DMS79 (cell line): Measurements from ENCODE around the gene XXYLT1.

Experiments
- DNase-seq: peaks from one replicate; lab custom pipeline; 2025; lab: John Stamatoyannopoulos, UW

The XXYLT1 gene

DNA sequence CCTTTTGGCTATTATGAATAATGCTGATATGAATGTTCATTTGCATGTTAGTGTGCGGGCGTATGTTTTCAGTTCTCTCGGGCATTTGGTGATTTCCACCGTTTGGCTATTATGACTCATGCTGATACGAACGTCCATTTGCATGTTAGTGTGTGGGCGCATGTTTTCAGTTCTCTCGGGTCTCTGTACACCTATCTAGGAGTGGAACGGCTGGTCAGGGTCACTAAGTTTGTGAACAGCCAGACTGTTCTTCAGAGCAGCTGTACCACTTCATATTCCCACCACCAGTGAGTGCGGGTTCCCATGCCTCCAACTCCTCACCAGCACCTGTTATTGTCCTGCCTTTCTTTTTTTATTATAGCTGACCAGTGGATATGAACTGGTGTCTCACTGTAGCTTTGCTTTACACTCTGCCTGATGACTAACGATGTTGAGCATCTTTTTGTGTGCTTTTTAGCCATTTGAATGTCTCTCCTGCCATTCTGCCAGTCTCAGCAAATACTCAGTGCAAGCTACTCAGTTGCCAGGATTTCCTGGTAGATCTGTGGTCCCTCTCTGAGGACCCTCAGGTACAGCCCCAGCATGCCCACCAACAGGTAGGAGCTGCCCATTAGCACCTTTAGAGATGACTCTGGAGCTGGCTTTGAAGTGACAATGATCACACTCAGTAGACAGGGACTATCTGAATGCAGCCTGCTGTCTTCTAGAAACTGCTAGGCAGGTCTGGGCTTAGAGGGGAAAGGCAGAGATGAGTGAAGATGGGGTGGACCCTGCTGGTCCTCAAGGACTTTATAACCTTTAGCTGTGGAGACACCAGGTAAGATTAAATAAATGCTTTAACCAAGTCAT, 141.1 kb downstream of the XXYLT1 start:
- no peak for DNase-seq

GRCh38 chr3:195129072-195129643, 141.8 kb downstream of the XXYLT1 start:
- no peak for DNase-seq

DNA sequence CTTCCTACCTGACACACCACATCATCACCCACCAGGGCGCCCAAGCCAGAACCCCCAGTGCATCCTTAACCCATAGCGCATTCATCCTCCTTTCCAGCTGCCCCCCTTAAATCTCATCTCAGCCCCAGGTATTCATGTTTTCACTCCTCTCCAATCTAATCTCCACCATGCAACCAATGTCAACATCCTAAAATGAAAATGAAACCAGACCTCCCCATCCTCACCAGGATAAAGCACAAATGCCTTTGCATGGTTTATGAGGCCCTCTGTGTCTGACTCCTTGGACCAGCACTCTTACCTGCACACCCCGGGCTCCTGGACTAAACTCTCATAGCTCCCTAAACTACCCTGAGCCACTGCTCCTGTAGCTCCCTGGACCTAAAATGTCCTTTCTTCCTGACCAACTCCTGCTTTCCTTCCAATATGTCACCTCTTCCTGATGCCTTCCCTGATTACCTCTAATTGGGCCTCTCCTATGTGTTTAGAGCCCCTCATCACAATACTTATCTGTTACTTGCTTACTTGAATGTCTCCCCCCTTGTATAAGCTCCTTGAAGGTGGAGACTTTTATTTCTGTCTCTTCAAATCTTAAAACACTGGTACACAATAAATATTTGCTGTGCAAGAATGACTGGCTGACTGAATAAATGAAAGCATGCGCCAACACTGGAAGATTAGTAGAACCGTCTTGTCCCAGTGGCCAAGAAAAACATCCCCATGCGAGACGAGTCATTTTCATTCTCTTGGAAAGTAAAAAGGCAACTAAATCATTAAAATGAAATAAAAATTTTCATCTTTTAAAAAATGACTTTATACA, 142.5 kb downstream of the XXYLT1 start:
- DNase-seq, result no peak

DNA sequence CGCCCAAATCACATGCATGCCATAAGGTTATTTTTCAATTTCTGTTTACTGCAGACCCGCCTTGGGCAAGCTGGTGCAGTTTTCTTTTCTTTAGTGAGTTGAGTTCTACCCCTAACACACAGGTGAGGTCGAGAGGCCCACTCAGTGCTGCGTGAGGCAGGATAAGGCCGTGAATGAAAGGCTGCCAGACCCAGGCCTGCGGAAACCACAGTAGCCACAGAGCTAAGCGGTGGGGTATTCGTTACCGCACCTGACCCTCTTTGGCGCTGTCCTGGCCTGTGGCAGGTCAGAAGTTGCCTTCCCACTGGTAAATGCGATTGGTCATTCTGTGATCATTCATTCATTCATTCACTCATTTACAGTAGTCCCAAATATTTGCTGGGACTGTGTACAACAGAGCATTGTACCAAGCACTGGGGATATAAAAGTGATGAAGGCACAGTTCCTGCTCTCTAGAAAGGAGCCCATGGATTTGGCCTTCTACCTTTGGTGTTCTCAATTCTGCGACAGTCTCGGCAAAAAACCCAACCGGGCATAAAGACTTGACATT, 144.8 kb downstream of the XXYLT1 start:
- DNase-seq, result no peak

GRCh38 chr3:195125646-195126045, 145.3 kb downstream of the XXYLT1 start:
- no peak for DNase-seq

- DNase-seq, result no peak
Measured at GRCh38 chr3:195124378-195124992, 146.5 kb downstream of the XXYLT1 start.

- DNase-seq, result no peak
Measured at GRCh38 chr3:195123281-195123691, 147.7 kb downstream of the XXYLT1 start.

DNA sequence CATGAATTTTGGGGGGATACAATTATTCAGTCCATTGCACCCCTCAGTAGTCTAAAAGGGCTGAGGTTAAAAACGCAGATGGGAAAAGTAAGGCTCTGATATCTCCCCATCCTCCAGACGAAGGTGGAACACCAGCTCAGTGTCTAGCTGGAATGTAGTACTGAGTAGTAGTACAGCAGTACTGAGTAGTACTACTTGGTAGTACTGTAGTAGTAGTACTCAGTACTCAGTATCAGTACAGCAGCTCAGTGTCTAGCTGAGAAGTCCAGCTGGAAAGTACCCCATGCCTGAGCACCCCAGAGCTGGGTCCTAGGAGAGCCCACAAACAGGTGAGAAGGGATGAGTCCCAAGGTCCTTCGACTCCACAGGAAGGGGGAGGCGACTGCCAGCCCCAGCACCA, 148.7 kb downstream of the XXYLT1 start:
- DNase-seq, result no peak

DNA sequence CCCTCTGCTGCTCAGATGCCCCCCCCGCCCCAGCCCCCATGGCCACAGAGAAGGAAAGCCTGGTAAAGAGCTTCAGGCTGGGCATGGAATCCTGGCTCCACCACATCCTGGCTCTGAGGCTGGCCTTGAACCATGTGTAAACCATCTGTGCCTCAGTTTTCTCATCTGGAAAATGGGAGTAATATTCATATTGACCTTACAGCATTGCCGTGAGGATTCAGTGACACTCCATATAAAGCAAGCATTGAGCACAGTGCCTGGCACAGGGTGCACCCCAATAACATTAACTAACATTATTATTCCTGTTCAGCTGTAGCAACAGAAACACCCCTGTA, 150.7 kb downstream of the XXYLT1 start:
- no peak for DNase-seq

DNA sequence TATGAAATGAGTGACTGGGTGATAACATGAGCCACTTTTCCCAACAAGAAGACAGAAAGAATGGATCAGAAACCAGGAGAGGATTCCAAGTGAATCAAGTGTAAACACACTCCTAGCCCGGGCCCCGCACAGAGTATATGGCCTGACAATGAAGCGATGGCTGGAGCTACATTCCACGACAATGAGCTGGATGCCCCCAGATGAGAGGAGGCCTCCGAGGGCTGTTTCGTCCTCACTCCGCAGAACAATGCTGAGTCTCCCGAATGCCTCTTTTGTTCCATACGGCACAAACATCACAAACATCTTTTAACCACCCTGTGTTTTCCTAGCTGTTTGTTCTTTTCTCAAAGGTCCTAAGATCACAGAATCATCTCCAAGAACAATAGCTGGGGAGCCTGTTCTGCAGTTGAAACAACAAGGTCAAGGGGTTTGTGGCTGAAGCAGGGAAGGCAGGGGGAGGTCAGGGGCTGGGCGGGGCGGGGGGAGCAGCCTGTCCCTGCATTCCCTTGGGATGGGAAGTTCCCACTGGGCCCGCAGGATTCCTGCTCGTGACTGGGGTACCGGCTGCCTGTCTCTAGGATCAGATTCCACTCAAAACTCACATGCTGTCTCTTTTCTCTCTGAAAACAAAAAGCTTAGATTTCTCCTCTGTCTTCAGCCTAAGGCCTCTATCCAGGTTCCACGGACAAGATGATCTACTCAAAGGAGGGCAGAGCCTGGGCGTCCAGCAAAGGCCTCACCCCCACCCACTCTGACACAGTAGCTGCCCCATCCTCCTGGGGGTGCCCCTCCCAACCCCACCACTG, 151.3 kb downstream of the XXYLT1 start:
- no peak for DNase-seq

GRCh38 chr3:195118671-195119070, 152.3 kb downstream of the XXYLT1 start:
- no peak for DNase-seq

GRCh38 chr3:195117978-195118581, 152.9 kb downstream of the XXYLT1 start:
- DNase-seq, result no peak

- DNase-seq, result no peak
Measured at GRCh38 chr3:195116407-195117185, 154.4 kb downstream of the XXYLT1 start.

- DNase-seq, result no peak
Measured at GRCh38 chr3:195115600-195116406, 155.2 kb downstream of the XXYLT1 start.

GRCh38 chr3:195114786-195115599, 156.0 kb downstream of the XXYLT1 start:
- DNase-seq, result peak; percentile 69

DNA sequence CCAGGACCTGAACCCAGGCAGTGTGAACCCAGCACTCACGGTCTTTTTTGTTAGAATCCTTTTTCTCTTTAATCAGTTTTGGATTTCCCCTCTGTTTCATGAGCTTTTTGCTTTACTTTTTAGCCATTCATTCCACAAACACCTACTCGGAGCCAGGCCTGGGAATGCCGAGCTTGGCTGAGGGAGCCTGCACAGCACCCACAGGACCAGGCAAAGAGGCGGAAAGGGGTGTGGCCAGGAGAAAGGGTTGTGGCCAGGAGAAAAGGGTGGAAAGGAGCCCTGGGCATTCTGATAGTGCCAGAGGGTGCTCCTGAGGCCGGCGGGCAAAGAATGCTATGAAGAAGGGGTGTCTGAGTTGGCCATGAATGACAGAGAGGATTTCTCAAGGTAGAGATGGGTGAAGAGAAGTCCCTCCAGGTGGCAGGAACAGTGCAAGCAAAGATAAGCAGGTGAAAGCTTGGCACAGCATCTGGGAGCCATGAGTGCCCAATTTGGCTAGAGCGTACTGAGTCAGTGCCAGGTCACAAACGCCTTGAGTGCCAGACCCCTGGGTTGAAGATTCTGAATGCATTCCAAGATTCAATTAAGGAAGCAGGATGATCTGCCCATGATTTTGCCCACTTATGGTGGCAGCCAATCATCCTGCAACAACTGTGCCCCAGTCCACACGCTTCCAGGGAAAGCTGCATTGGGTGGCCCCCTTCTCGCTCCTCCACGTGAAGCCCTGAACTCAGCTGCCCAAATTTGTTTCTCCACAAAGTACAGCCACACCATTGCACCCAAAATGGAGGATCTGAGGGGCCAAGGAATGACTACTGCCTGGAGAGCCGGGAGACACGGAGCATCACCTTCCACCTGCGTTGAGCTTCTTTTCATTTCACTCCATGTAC, 157.2 kb downstream of the XXYLT1 start:
- DNase-seq, result peak; percentile 95

DNA sequence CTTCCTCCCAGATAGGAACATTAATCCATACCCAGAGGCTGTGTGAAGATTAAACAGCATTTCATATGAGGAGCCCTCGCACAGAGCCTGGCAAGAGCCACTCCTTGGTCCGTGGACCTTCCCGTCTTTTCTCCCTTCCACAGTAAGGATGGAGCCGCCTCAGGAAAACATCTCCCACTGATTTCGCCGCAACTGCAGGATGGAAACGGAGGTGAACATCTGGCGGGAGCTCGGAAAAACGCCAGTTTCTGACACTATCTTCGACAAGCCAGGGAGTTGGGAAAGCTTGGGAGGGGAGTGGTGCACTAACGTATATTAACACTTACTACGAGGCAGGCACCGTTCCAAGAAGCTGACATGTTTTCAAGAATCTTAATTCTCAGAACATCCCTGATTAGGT, 157.9 kb downstream of the XXYLT1 start:
- DNase-seq, result no peak
